ENCODE measurements around the gene APOL5. TPM values are rescaled to one million over a fixed set of nuclear protein-coding genes. Genes with fewer than 3 reads are reported as not detected.
"Not testable (repeated sequence)": the region's sequence is repeated elsewhere in the genome, so short reads cannot be mapped to it uniquely, and the experiment has no call there.

APOL5 gene
- total RNA-seq (ENCODE audit: unreplicated experiment), result not detected
- long read RNA-seq, result 0 reads

- H3K27ac Mint-ChIP-seq (ENCODE audit: unreplicated experiment), result no peak within 1 kb of the TSS
- no peaks in the 10 kb centered on the region for H3K4me1 Mint-ChIP-seq (ENCODE audit: low read depth, unreplicated experiment)
- no peak within 1 kb of the TSS for H3K4me3 Mint-ChIP-seq (ENCODE audit: unreplicated experiment)
- no peak for TF ChIP-seq CTCF (IDR thresholded peaks at IDR 0.05; ENCODE audit: partially characterized antibody, unreplicated experiment)
- DNase-seq, result no peak
- H3K27me3 Mint-ChIP-seq (ENCODE audit: unreplicated experiment), result peaks cover 2% of the 10 kb centered on the region
- no peaks in the 10 kb centered on the region for H3K9me3 Mint-ChIP-seq (ENCODE audit: unreplicated experiment)
- no peaks in the 10 kb centered on the region for H3K36me3 Mint-ChIP-seq (ENCODE audit: unreplicated experiment)
Measured at GRCh38 chr22:35717572-35717971, at the start of gene APOL5. APOL5 (plus strand) TSS chr22:35717872; CDS start chr22:35717872, 0 bp downstream.

- no peak overlapping the region for H3K27ac Mint-ChIP-seq (ENCODE audit: unreplicated experiment)
- no peak for DNase-seq
- peaks cover 9% of the 10 kb centered on the region for H3K36me3 Mint-ChIP-seq (ENCODE audit: unreplicated experiment)
- no peak overlapping the region for H3K4me3 Mint-ChIP-seq (ENCODE audit: unreplicated experiment)
- H3K9me3 Mint-ChIP-seq (ENCODE audit: unreplicated experiment), result peaks cover 6% of the 10 kb centered on the region
- no peaks in the 10 kb centered on the region for H3K4me1 Mint-ChIP-seq (ENCODE audit: low read depth, unreplicated experiment)
- TF ChIP-seq CTCF (IDR thresholded peaks at IDR 0.05; ENCODE audit: partially characterized antibody, unreplicated experiment), result no peak
- no peaks in the 10 kb centered on the region for H3K27me3 Mint-ChIP-seq (ENCODE audit: unreplicated experiment)
Measured at GRCh38 chr22:35674335-35674734, 43.3 kb upstream of the APOL5 start.

- not testable (repeated sequence) for DNase-seq; H3K27me3 Mint-ChIP-seq (ENCODE audit: unreplicated experiment); H3K9me3 Mint-ChIP-seq (ENCODE audit: unreplicated experiment); H3K4me3 Mint-ChIP-seq (ENCODE audit: unreplicated experiment); H3K36me3 Mint-ChIP-seq (ENCODE audit: unreplicated experiment); H3K4me1 Mint-ChIP-seq (ENCODE audit: low read depth, unreplicated experiment); H3K27ac Mint-ChIP-seq (ENCODE audit: unreplicated experiment)
Measured at GRCh38 chr22:35676065-35676464, 41.6 kb upstream of the APOL5 start.

- Mint-ChIP-seq H3K4me1 (ENCODE audit: low read depth, unreplicated experiment) (no peaks in the 10 kb centered on the region), H3K9me3 (ENCODE audit: unreplicated experiment) (peaks cover 5% of the 10 kb centered on the region), H3K4me3 (ENCODE audit: unreplicated experiment) (no peak overlapping the region), H3K27ac (ENCODE audit: unreplicated experiment) (no peak overlapping the region), H3K27me3 (ENCODE audit: unreplicated experiment) (no peaks in the 10 kb centered on the region), H3K36me3 (ENCODE audit: unreplicated experiment) (peaks cover 5% of the 10 kb centered on the region)
- DNase-seq, result no peak
- no peak for TF ChIP-seq CTCF (IDR thresholded peaks at IDR 0.05; ENCODE audit: partially characterized antibody, unreplicated experiment)
Measured at GRCh38 chr22:35677460-35678187, 40.0 kb upstream of the APOL5 start.

- Mint-ChIP-seq H3K4me1 (ENCODE audit: low read depth, unreplicated experiment) (no peaks in the 10 kb centered on the region), H3K36me3 (ENCODE audit: unreplicated experiment) (peaks cover 5% of the 10 kb centered on the region), H3K4me3 (ENCODE audit: unreplicated experiment) (no peak overlapping the region), H3K27ac (ENCODE audit: unreplicated experiment) (no peak overlapping the region), H3K9me3 (ENCODE audit: unreplicated experiment) (peaks cover 5% of the 10 kb centered on the region), H3K27me3 (ENCODE audit: unreplicated experiment) (no peaks in the 10 kb centered on the region)
- no peak for TF ChIP-seq CTCF (IDR thresholded peaks at IDR 0.05; ENCODE audit: partially characterized antibody, unreplicated experiment)
- no peak for DNase-seq
Measured at GRCh38 chr22:35678836-35679235, 38.8 kb upstream of the APOL5 start.

- H3K36me3 Mint-ChIP-seq (ENCODE audit: unreplicated experiment); DNase-seq; H3K27me3 Mint-ChIP-seq (ENCODE audit: unreplicated experiment); H3K27ac Mint-ChIP-seq (ENCODE audit: unreplicated experiment); H3K9me3 Mint-ChIP-seq (ENCODE audit: unreplicated experiment); H3K4me3 Mint-ChIP-seq (ENCODE audit: unreplicated experiment); H3K4me1 Mint-ChIP-seq (ENCODE audit: low read depth, unreplicated experiment): not testable (repeated sequence)
Measured at GRCh38 chr22:35679492-35679891, 38.2 kb upstream of the APOL5 start.
